HepG2 (cell line): ENCODE measurements around the gene ADGRE2. TPM values are rescaled to one million over a fixed set of nuclear protein-coding genes. Genes with fewer than 3 reads are reported as not detected.

Source experiments
- ATAC-seq: fragments of 200-7000 bp; cut with Tn5 transposase; 3 replicates; pipeline ENCODE4 v1.9.1; 2020; ENCODE audit warnings: mild to moderate bottlenecking, moderate library complexity
- BruUV-seq: library from RNA; stranded (reverse); fragments of 400-500 nt; replicated peaks from 2 replicates; lab custom pipeline; 2021; lab: Mats Ljungman, UMichigan
- CTCF ChIA-PET: fragments of 300-600 bp; formaldehyde crosslinking; extraction: SDS; loops from one replicate; lab custom pipeline; 2021; ENCODE audit warnings: low total read pairs, inconsistent platforms, low intra/inter-chr PET ratio; lab: Yijun Ruan, JAX
- POLR2A ChIA-PET: fragments of 350-600 bp; sonication (Branson Sonifier 250); formaldehyde crosslinking; loops from one replicate; lab custom pipeline; 2020; ENCODE audit warnings: antibody characterized with exemption, inconsistent platforms; lab: Yijun Ruan, JAX
- DNase-seq: peaks from one replicate; pipeline ENCODE4 v3.0.0-alpha.2; 2015; ENCODE audit warnings: low spot score
- FAIRE-seq: peaks from 3 replicates; lab custom pipeline; 2011; peaks lifted over from hg19 to GRCh38; lab: Jason Lieb, UNC
- H2AFZ ChIP-seq: one replicate; pipeline ENCODE4 v1.6.1; 2011; ENCODE audit warnings: low read length, inconsistent platforms
- H3K27ac ChIP-seq: fragments of 300-600 bp; 3 replicates; pipeline ENCODE4 v1.8.0; 2011; ENCODE audit warnings: mixed run types, mild to moderate bottlenecking, mixed read lengths, low read length, inconsistent platforms; ENCODE audit not compliant: insufficient read depth; ENCODE audit errors: extremely low read length
- H3K27me3 ChIP-seq, 2 experiments: fragments of 200-600 bp in 1 of 2; 2 replicates in 1 of 2; 3 replicates in 1 of 2; pipeline versions ENCODE4 v1.6.0 to v1.8.0; 2011; ENCODE audit warnings: low read length in 2 of 2, mild to moderate bottlenecking in 2 of 2, moderate library complexity in 2 of 2, inconsistent platforms in 1 of 2; ENCODE audit not compliant: insufficient read depth in 2 of 2, control insufficient read depth in 1 of 2
- H3K36me3 ChIP-seq, 2 experiments: fragments of 200-600 bp in 1 of 2; replicated peaks in 1 of 2; 2 replicates in 1 of 2; 3 replicates in 1 of 2; pipeline versions ENCODE4 v1.5.1 to v1.8.0; 2011; ENCODE audit warnings: low read length in 2 of 2, inconsistent platforms in 1 of 2; ENCODE audit not compliant: insufficient read depth in 2 of 2, control insufficient read depth in 1 of 2
- H3K4me1 ChIP-seq: 2 replicates; pipeline ENCODE4 v1.5.1; 2012; ENCODE audit warnings: low read length, inconsistent platforms; ENCODE audit not compliant: insufficient read depth
- H3K4me2 ChIP-seq: 2 replicates; pipeline ENCODE4 v1.6.0; 2011; ENCODE audit warnings: low read depth, low read length, inconsistent platforms
- H3K4me3 ChIP-seq, 3 experiments: fragments of 200-600 bp in 1 of 3; sonication (generic), shearing (Covaris generic) in 1 of 3; replicated peaks in 1 of 3; 2 replicates each; pipeline ENCODE4 v1.5.1; 2011 to 2016; ENCODE audit warnings: low read length in 3 of 3, inconsistent platforms in 2 of 3, low read depth in 2 of 3, mild to moderate bottlenecking in 2 of 3, control low read depth in 1 of 3, mixed read lengths in 1 of 3; ENCODE audit not compliant: insufficient read depth in 1 of 3
- H3K79me2 ChIP-seq: one replicate; pipeline ENCODE4 v1.6.1; 2011; ENCODE audit warnings: low read length, inconsistent platforms; ENCODE audit not compliant: insufficient read depth
- H3K9ac ChIP-seq: 2 replicates; pipeline ENCODE4 v1.6.0; 2011; ENCODE audit warnings: mild to moderate bottlenecking, low read depth, low read length, inconsistent platforms; ENCODE audit not compliant: insufficient read depth
- H3K9me3 ChIP-seq: 2 replicates; pipeline ENCODE4 v1.5.1; 2012; ENCODE audit warnings: mild to moderate bottlenecking, low read length
- H4K20me1 ChIP-seq: 2 replicates; pipeline ENCODE4 v1.6.0; 2011; ENCODE audit warnings: inconsistent platforms, mild to moderate bottlenecking, low read length, moderate library complexity; ENCODE audit not compliant: insufficient read depth
- ATF3 ChIP-seq: sonication (generic); formaldehyde crosslinking; IDR thresholded peaks from 2 replicates; pipeline ENCODE4 v1.4.0; 2020; ENCODE audit warnings: missing genetic modification reagents
- ATF4 ChIP-seq, 2 experiments: fragments of 450-650 bp in 1 of 2; sonication (generic) in 1 of 2; formaldehyde crosslinking; IDR thresholded peaks; 2 replicates each; pipeline versions ENCODE4 v1.5.0 to v1.8.0; 2020 to 2022; ENCODE audit warnings: mild to moderate bottlenecking in 1 of 2, missing genetic modification reagents in 1 of 2
- ATF6 ChIP-seq: sonication (generic); formaldehyde crosslinking; conservative IDR thresholded peaks from 2 replicates; pipeline ENCODE4 v1.4.0; 2020; ENCODE audit warnings: missing genetic modification reagents
- CBX2 ChIP-seq, 2 experiments: fragments of 200-600 bp in 1 of 2; sonication (generic); formaldehyde crosslinking in 1 of 2; IDR thresholded peaks; 2 replicates each; pipeline versions ENCODE4 v1.7.0 to v1.8.1; 2018 to 2022; ENCODE audit warnings: low read depth in 2 of 2, low read length in 1 of 2, mild to moderate bottlenecking in 1 of 2, missing genetic modification reagents in 1 of 2
- DZIP1 ChIP-seq: sonication (generic); formaldehyde crosslinking; IDR thresholded peaks from 2 replicates; pipeline ENCODE4 v1.5.0; 2020; ENCODE audit warnings: mild to moderate bottlenecking, missing genetic modification reagents
- E2F1 ChIP-seq: sonication (generic); formaldehyde crosslinking; IDR thresholded peaks from 2 replicates; pipeline ENCODE4 v1.5.0; 2020; ENCODE audit warnings: missing genetic modification reagents
- GZF1 ChIP-seq: sonication (generic); formaldehyde crosslinking; IDR thresholded peaks from 2 replicates; pipeline ENCODE4 v1.5.1; 2020; ENCODE audit warnings: mild to moderate bottlenecking, missing genetic modification reagents
- HNRNPUL1 ChIP-seq: fragments of 200-400 bp; formaldehyde crosslinking; IDR thresholded peaks from 2 replicates; pipeline ENCODE4 v1.6.1; 2017; ENCODE audit warnings: low read depth, mild to moderate bottlenecking, low read length, moderate library complexity
- MED13 ChIP-seq: sonication (generic); formaldehyde crosslinking; IDR thresholded peaks from 2 replicates; pipeline ENCODE4 v1.5.0; 2020; ENCODE audit warnings: missing genetic modification reagents
- NFKBIZ ChIP-seq: IDR thresholded peaks from 2 replicates; pipeline ENCODE4 v1.6.1; 2018; ENCODE audit warnings: missing genetic modification reagents, missing compliant biosample characterization
- SATB2 ChIP-seq: sonication (generic); formaldehyde crosslinking; IDR thresholded peaks from 2 replicates; pipeline ENCODE4 v1.5.0; 2020; ENCODE audit warnings: missing genetic modification reagents
- SUZ12 ChIP-seq: fragments of 150-350 bp; IDR thresholded peaks from 2 replicates; pipeline ENCODE4 v1.6.1; 2014; ENCODE audit warnings: low read depth, low read length
- TRIM24 ChIP-seq: sonication (generic); formaldehyde crosslinking; IDR thresholded peaks from 2 replicates; pipeline ENCODE4 v1.8.0; 2022; ENCODE audit warnings: mild to moderate bottlenecking, missing genetic modification reagents
- WIZ ChIP-seq: sonication (generic); formaldehyde crosslinking; IDR thresholded peaks from 2 replicates; pipeline ENCODE4 v1.5.1; 2020; ENCODE audit warnings: mild to moderate bottlenecking, missing genetic modification reagents
- ZNF160 ChIP-seq: sonication (generic); formaldehyde crosslinking; IDR thresholded peaks from 2 replicates; pipeline ENCODE4 v1.8.0; 2022; ENCODE audit warnings: mild to moderate bottlenecking, inconsistent platforms, missing genetic modification reagents
- ZNF263 ChIP-seq: sonication (generic); formaldehyde crosslinking; IDR thresholded peaks from 2 replicates; pipeline ENCODE4 v1.4.0; 2020; ENCODE audit warnings: missing genetic modification reagents
- WGBS: methylation state at CpG from one replicate; pipeline ENCODE4 v1.1.6; 2017; ENCODE audit warnings: low lambda C conversion rate; 5-methylcytosine and 5-hydroxymethylcytosine counted together
- in situ Hi-C: cut with HindIII; loops from 2 replicates; pipeline ENCODE4 v1.10.0; 2017; ENCODE audit warnings: low pct_unique_long_range_greater_than_20kb; ENCODE audit not compliant: extremely low pct_ligation_motif_present
- intact Hi-C: fragments of 100-400 bp; cut with micrococcal nuclease; formaldehyde crosslinking; loops from one replicate; pipeline ENCODE4 v1.10.0; 2022; ENCODE audit not compliant: unreplicated experiment
- polyA plus RNA-seq, 8 experiments: library from polyadenylated mRNA; depleted of rRNA in 3 of 8; stranded (reverse) in 7 of 8; unstranded in 1 of 8; fragments of >200 nt; fragmentation: Illumina TruSeq in 4 of 8; extraction: Trizol in 4 of 8; gene quantifications; 2 replicates each; pipeline versions ENCODE4 v1.2.1 to v1.2.3, GENCODE V29; 2011 to 2016; ENCODE audit warnings: low read depth in 4 of 8, missing spikeins in 1 of 8, mixed read lengths in 1 of 8; ENCODE audit not compliant: insufficient read depth in 1 of 8
- total RNA-seq, 5 experiments: library from RNA; depleted of rRNA; stranded (reverse); fragments of >200 nt; fragmentation: Illumina TruSeq; extraction: Trizol; gene quantifications; 2 replicates each; pipeline ENCODE4 v1.2.3, GENCODE V29; 2016; ENCODE audit warnings: low read depth in 1 of 5

ADGRE2 gene
- total and polyA plus RNA-seq, 2 of the 13 experiments (the other 11 are each of a cell fraction or from before 2014, with no cell fraction given): 0.04 TPM; not detected in 1

GRCh38 chr19:14774373-14774772 is 4.0 kb downstream of the ADGRE2 start:
- Histone ChIP-seq H3K27me3 (0 out of 5 replicates have a peak, but pooled peaks cover 0 to 5% of the 10 kb centered on the region in 2 experiments), H3K4me2 (no peak overlapping the region), H3K9ac (no peak overlapping the region), H3K9me3 (no peaks in the 10 kb centered on the region), H3K36me3 (no peaks in the 10 kb centered on the region), H3K4me3 (no peak overlapping the region), H3K27ac (no peak overlapping the region), H3K79me2 (no peaks in the 10 kb centered on the region), H2AFZ (no peak overlapping the region), H3K4me1 (no peaks in the 10 kb centered on the region), H4K20me1 (no peaks in the 10 kb centered on the region)
- in situ Hi-C loops (no loop called here), intact Hi-C loops (no loop called here)
- BruUV-seq: no TSS peak
- CTCF ChIA-PET: no interaction called here
- ATAC-seq (no peak), FAIRE-seq (no peak), DNase-seq (no peak)
- POLR2A ChIA-PET: no interaction called here
- 42% methylated on average over 10 of the region's 10 CpGs for WGBS
- TF ChIP-seq HNRNPUL1: no peak
- TF ChIP-seq ZNF160 (CRISPR knock-in tag): no peak
- TF ChIP-seq ATF6 (CRISPR knock-in tag): no peak
- TF ChIP-seq DZIP1 (CRISPR knock-in tag): no peak
- no peak for TF ChIP-seq SUZ12
- no peak for TF ChIP-seq E2F1 (CRISPR knock-in tag)
- TF ChIP-seq ATF4 (CRISPR knock-in tag; IDR thresholded peaks at IDR 0.05): no peak
- TF ChIP-seq GZF1: no peak
- no peak for TF ChIP-seq SATB2 (CRISPR knock-in tag)
- no peak for TF ChIP-seq TRIM24
- no peak for TF ChIP-seq ATF3
- no peak for TF ChIP-seq NFKBIZ (CRISPR knock-in tag)
- no peak for TF ChIP-seq ZNF263
- no peak for TF ChIP-seq MED13 (CRISPR knock-in tag)
- no peak for TF ChIP-seq WIZ (CRISPR knock-in tag)
- no peak for TF ChIP-seq CBX2 (IDR thresholded peaks at IDR 0.05; ENCODE audit: low read depth, low read length)
- TF ChIP-seq CBX2 (CRISPR knock-in tag; IDR thresholded peaks at IDR 0.05; ENCODE audit: low read depth): no peak
